Measurements from ENCODE around the gene REN.

GRCh38 chr1:204196068-204196795, 30.1 kb upstream of the REN start, which contains the start of gene KISS1:
- TF ChIP-seq JUNB (IDR thresholded peaks at IDR 0.05; ENCODE audit: unreplicated experiment) (no peak), REST (IDR thresholded peaks at IDR 0.05; ENCODE audit: unreplicated experiment) (no peak), EZH2 (IDR thresholded peaks at IDR 0.05; ENCODE audit: low read depth, unreplicated experiment) (no peak), CTCF (conservative IDR thresholded peaks at IDR 0.05; ENCODE audit: low read depth in 2 of 2) (no peak), CREB1 (CRISPR knock-in tag; IDR thresholded peaks at IDR 0.05; ENCODE audit: low read depth) (no peak)

All from GM23338 (cell line).